22Rv1 (cell line): ENCODE measurements around the gene RALY.

Experiments
- H3K27ac ChIP-seq: fragments of 450-650 bp; 2 replicates; pipeline ENCODE4 v1.5.1; 2017
- CTCF ChIP-seq: fragments of 450-650 bp; IDR thresholded peaks from 2 replicates; pipeline ENCODE4 v1.5.1; 2017; ENCODE audit warnings: mild to moderate bottlenecking
- ZFX ChIP-seq: fragments of 450-650 bp; IDR thresholded peaks from 2 replicates; pipeline ENCODE4 v1.6.1; 2017; ENCODE audit warnings: antibody characterized with exemption, borderline replicate concordance

Gene RALY

DNA sequence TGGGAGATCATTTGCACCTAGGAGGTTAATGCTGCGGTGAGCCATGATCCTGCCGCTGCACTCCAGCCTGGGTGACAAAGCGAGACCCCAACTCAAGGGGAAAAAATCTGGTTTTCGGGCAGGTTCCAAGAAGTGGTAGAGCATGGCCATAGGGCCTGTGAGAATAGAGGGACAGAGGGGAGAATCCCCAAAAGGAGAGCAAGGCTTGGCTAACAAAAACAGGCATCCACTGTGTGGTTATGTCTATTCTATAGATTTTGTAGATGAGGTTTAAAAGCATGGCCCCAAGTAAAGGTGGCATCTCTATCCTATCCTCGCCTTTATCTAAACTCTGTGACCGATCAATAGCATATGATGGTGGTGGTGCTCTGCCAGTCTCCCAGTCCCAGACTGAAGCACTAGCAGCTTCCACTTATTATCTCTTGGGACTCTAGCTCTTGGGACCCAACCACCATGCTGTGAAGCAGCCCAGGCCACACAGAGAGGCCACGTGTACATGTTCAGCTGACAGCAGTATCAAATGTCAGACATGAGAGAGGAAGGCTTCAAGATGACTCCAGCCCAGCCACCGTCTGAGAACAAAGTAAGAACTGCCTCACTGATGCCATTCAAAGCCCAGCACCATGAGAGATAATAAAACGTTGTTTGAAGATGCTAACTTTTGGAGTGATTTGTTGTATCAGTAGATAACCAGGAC, 90.7 kb downstream of the RALY start:
- no peak for TF ChIP-seq CTCF
- no peak for TF ChIP-seq ZFX

GRCh38 chr20:34085544-34086040, 91.9 kb downstream of the RALY start:
- H3K27ac ChIP-seq = 0 out of 2 replicates have a peak overlapping the region, but pooled peaks have one; percentile 17
- TF ChIP-seq ZFX (no peak), CTCF (no peak)

More for the DNA sequence above, 90.7 kb downstream of the RALY start:
- 0 out of 2 replicates have a peak overlapping the region, but pooled peaks have one; percentile 17 for H3K27ac ChIP-seq

DNA sequence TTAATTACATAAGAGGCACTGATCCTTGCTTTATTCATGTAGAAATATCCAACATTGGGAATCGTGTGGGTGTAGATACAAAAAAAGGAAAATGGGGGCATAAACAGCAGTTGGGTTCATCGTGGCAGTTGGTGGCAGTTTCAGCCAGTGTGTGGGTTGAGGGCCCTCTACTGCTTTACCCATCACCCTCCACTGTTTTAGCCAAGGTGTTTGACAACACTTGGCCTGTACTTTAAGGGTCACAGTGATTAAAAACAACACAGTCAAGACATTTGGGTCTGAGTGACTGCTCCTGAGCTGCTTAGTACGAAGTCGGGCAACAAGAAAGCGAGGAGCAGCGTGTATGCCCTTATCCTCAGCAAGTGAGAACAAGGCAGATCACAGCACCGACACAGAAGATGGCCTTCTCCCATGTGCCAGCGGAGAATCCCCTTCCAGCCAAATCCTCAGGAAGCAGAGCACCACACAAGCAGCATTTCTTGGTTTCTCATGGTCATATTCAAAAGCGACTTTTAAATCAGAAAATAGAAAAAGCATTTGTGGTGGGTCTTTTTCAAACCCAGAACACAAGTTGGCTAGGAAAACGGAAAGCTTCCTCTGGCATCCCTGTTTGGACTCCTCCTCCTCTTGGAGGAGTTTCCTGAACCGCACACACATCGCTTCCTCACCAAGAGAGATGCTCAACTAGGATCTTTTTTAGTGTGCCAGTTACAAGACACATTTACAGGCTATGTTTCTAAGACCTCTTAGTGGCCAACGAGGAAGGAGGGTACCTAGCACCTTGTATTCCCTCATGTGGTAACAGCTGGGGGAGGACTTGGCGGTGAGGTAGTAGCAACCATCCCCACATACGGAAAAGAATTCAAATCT, 94.8 kb downstream of the RALY start:
- 0 out of 2 replicates have a peak overlapping the region, but pooled peaks have one; percentile 26 for H3K27ac ChIP-seq
- no peak for TF ChIP-seq ZFX
- TF ChIP-seq CTCF = no peak

DNA sequence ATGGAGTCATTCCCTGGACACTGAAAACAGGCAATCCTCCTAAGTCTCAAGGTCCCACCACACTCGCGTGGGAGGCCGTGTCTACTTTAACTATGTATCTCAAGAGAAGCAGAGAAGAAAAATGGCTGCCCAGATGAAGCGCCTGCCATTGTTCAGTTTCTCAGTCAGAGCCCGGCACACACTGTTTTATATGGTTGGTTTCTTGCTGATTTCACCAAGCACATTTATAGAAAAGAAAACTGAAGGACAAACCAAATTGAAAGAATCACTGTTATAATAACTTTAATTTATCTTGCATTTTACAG, 95.4 kb downstream of the RALY start:
- peak overlapping the region; percentile 26; the same call in 1 of the 2 replicates for H3K27ac ChIP-seq
- TF ChIP-seq ZFX = no peak
- no peak for TF ChIP-seq CTCF

- H3K27ac ChIP-seq = peak overlapping the region; percentile 26
- TF ChIP-seq CTCF (no peak), ZFX (no peak)
Observed at GRCh38 chr20:34089655-34090345, 96.1 kb downstream of the RALY start.

GRCh38 chr20:34090645-34091044, 96.9 kb downstream of the RALY start:
- TF ChIP-seq ZFX (no peak), CTCF (no peak)

More at GRCh38 chr20:34090645-34091044, 96.9 kb downstream of the RALY start:
- H3K27ac ChIP-seq = peak overlapping the region; percentile 26; the same call in 1 of the 2 replicates
